ENCODE measurements around the gene TUBGCP6.

Gene TUBGCP6

DNA sequence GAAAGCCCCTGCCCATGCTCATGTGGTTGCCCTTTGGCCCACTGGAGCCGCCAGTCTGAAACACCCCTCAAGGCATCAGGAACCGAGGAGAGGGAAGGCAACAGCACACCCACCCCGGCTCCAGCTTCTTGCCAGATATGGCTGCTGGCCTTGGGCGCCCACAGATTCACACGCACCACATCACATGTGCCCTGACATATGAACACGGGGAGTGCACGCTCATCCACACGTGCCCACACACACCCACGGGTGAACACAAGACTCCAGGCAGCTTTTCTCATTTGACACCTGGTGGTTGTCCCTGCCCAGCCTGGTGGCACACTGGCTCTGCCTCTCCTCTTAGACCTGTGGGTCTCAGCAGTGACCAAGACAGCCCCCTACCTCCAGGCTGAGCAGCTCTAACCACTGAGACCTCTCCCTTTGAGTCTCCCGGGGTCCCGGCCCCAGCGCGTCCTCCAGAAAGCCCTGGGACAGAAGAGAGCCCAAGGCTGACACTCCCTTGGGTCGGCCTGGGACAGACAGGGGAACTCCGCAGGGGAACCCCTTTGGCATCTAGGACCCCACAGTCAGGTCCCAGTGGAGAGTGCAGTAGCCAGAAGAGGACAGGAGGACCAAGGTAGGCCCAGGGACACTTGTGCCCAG lies 19.4 kb upstream of the TUBGCP6 start:
- no peak for DNase-seq (ENCODE audit: low spot score)

- no peak for DNase-seq (ENCODE audit: low spot score)
Observed at GRCh38 chr22:50262973-50263617, 18.3 kb upstream of the TUBGCP6 start.

DNA sequence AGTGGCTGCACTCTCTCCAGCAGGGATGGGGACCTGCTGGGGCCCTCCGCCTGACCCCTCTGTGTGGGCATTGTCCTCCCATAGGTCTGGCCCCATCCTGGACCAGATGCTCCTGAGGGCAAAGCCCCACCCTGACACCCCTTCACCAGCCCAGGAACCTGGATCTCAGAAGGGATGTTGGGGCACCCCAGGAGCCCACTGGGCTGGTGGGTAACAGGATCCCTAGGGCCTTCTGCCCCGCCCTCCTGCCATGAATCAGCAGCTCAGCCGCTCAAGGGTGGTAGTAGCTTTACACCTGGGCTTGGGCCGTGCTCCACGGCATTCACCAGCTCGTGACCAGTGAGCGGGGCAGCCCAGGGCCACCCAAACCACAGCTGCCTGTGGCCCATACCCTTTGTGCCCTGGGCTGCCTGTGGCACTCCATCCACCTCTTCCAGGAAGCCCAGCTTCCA lies 17.7 kb upstream of the TUBGCP6 start:
- no peak for DNase-seq (ENCODE audit: low spot score)

DNA sequence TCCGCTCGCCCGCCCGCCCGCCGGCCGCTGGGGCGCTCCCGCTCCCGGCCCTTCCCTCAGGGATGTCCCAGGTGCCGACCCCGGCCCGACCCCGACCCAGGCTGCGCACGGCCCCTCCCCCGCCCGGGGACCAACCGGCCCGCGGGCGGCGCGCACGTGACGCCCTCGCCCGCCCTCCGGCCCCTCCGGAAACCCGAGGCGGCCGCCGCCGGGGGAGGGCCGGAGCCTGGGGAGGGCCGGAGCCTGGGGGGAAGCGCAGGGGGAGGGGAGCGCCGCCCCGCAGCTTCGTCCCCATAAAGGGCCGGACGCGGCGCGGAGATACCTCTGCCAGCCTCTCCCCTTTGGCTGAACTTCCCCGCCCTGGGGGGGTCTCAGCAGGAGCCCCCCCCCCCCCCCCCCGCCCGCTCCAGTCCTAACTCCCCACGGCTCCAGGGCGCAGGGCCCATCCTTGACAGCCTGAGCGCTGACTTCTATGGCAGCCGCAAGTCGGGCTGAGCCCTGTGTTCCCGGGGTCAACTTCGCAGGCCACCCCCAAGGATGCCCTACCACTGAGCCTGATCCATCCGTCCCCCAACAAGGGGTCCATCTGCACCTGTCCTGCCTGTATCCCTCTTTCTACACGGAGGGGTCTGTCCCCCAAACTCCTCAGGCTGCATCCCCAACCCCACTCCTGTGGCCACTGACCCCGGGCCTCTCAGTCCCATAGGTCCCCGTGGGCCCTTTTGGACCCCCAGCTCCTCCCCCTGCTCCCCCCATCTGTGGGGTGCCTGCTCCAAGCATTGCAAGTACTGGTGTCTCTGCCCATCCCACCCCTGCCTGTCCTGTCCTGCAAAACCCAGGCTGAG lies 17.0 kb upstream of the TUBGCP6 start, which contains the start of gene MAPK12:
MAPK12 (minus strand) TSS at position 69 of the 845 bp plus-strand sequence. CDS start 174 bp downstream, outside the sequence.
- no peak for DNase-seq (ENCODE audit: low spot score)

- DNase-seq (ENCODE audit: low spot score), result peak; percentile 41
Observed at GRCh38 chr22:50260801-50261614, 16.2 kb upstream of the TUBGCP6 start.

- DNase-seq (ENCODE audit: low spot score), result no peak
Observed at GRCh38 chr22:50260434-50260800, 15.6 kb upstream of the TUBGCP6 start.

- DNase-seq (ENCODE audit: low spot score), result no peak
Observed at GRCh38 chr22:50259302-50259701, 14.5 kb upstream of the TUBGCP6 start.

- DNase-seq (ENCODE audit: low spot score), result no peak
Observed at GRCh38 chr22:50258361-50259292, 13.8 kb upstream of the TUBGCP6 start.

DNA sequence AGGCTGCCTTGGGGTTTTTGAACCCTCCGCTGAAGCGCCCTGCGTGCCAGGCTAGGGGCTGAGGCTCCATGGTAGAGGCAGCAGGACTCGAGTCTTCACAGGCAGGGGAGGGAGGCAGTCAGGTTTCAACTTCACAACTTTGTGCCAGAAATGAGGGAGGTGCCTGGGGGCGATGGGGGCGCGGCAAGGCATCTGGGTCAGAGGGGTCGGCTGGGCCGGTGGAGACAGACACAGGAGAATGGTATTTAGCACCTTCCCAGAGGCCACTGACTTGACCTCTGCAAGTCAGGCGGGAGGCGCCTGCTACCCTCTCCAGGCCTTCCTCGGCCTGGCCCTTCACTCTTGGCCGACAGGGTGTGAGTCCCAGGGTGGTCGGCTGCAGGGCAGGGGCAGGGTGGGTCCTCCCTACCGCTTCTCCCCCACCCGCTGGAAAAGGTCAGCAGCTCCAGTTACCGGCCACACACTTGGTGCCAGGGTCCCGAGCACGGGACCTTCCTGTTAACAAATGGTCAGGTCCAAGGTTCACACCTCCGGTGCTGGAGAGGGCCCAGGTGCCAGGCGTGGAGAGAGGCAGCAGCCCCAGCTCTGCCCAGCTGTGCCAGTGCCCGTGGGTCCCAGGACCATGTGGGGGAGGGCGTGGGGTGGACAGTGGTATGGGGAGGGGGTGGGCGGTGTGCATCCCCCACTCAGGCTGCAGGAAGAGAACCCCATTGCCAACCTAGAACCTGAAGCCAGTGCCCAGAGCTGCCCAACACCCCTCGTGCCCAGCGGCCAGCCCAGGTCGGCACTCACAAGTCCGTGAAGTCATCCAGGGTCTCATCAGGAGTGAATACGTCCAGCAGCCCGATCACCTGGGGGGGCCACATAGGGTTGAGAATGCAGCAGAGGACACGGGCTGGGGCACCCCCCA lies 12.9 kb upstream of the TUBGCP6 start:
- no peak for DNase-seq (ENCODE audit: low spot score)

DNA sequence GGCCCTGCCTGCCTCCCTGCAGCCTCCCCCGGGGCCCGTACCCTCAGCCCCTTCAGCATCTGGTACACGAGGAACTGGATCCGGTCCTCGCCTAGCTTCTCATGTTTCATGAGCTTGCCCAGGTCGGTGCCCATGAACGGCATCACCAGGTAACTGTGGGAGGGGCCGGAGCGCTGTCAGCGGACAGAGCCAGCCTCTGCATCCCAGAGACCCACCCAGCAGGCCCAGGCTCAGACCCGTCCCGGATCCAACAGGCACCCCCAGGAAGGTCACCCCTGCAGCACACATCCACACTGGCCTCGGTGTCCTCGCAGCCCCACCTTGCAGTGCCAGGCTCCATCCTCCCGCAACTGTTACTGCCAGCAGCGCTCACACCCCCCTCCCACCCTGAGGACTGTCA lies 12.2 kb upstream of the TUBGCP6 start:
- DNase-seq (ENCODE audit: low spot score), result no peak

DNA sequence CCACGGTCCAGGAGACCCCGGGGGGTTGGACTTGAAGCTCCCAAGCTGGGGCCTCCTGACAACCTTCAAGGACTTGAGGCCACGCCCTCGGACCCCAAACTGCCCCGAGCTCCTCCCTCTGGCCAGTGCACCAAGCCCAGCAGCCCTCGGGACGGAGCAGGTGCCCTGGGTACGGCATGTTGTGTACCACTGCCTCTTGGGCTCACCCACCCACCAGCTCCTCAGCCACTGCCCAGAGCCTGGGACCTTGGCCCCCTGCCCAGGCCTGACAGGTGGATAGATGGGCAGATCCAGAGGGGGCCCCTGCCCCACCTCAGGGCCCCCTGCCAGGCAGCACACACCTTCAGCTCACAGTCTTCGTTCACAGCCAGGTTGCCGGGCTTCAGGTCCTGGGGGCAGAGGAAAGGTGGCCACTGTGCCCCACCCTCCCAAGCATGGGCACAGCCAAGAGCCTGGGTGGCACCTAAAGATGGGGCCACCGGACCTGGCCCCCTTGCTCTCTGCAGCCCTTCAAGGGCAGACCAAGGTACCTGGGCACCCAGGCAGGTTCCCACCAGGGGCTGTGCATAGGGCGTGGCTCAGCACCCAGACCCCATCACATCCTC lies 11.5 kb upstream of the TUBGCP6 start:
- no peak for DNase-seq (ENCODE audit: low spot score)

- DNase-seq (ENCODE audit: low spot score), result no peak
Observed at GRCh38 chr22:50255607-50256006, 10.8 kb upstream of the TUBGCP6 start.

GRCh38 chr22:50255099-50255498 lies 10.3 kb upstream of the TUBGCP6 start:
- no peak for DNase-seq (ENCODE audit: low spot score)

DNA sequence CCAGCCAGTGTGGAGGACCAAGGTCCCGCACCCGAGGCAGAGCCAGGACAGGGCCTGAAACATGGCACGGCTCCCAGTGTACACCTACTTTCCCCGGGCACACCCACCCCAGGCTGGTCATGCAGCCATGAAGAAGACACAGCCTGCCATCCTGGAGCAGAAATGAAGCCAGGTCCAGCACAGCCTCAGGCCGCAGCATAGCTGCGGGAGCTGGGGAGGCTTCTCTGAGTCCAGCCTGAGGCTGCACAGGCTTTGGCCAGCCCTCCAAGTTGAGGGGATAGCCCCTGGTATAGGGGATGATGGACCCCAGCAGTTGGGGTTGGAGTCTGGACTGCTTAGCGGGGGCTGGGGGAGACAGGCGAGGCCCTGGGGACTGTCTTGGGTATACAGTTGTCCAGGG lies 9.1 kb upstream of the TUBGCP6 start:
- no peak for DNase-seq (ENCODE audit: low spot score)

DNA sequence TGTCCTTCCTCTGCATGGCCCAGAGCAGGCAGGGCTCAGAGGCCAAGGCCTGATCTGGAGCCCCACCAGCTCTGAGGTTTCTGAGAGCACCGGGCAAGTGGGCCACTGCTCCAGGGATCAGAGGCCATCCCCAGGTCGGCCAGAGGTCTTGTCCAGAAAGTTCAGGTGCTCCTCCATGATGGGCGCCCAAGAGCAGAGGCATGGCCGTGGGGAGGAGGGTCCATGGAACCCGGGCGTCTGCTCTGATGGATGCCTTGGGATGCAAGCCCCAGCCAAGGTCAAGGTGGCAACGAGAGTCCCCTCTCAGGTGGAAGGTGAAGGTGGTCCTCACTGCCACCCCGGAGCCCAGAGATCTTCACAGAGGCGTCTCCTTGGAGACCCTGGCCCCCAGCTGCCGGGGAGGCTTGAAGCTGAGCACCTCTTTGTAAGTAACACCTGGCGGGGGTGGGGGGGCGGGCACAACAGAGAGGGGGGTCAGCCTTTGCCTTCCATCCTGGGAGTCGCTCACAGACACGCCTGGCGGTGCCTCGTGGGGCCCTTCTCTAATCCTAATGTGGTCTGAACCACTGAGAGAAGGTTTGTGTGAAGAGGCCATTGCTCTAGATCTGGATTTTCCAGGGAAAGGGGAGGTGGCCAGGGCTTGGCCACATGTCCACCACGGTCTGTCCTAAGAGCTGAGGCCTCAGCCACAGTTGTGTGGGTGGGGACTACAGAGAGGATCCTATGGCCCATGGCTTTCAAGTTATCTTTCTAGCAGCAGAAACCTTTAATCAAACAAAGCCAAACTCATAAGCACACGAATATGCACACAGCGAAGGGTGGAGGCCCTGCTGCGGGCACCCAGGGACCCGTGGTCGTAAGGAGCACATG lies 8.5 kb upstream of the TUBGCP6 start:
- no peak for DNase-seq (ENCODE audit: low spot score)

- peak; percentile 63 for DNase-seq (ENCODE audit: low spot score)
Observed at GRCh38 chr22:50252082-50253045, 7.5 kb upstream of the TUBGCP6 start.

GRCh38 chr22:50251477-50252081 lies 6.8 kb upstream of the TUBGCP6 start:
- DNase-seq (ENCODE audit: low spot score), result no peak
